NCI-H2227 treated with DMSO at 0.1 percent for 48 hours (cell line): ENCODE data around the gene PDPR.
A peak's percentile ranks its signal among the peaks of the same experiment; 100 is the strongest.
"Not testable (repeated sequence)": the region's sequence is repeated elsewhere in the genome, so short reads cannot be mapped to it uniquely, and the experiment has no call there.

Source experiments
- DNase-seq: peaks from one replicate; lab custom pipeline; 2025; lab: John Stamatoyannopoulos, UW

The PDPR gene

GRCh38 chr16:70113982-70114826, at the start of gene PDPR:
Gene PDPR (plus strand): TSS chr16:70114332. CDS start chr16:70120493, 6,161 bp downstream.
- DNase-seq = peak; percentile 53

GRCh38 chr16:70064841-70065370, 49.2 kb upstream of the PDPR start:
- not testable (repeated sequence) for DNase-seq

GRCh38 chr16:70065376-70065745, 48.8 kb upstream of the PDPR start:
- not testable (repeated sequence) for DNase-seq

- peak; percentile 28 for DNase-seq
Measured at GRCh38 chr16:70065746-70066658, 48.1 kb upstream of the PDPR start.

GRCh38 chr16:70066751-70067150, 47.4 kb upstream of the PDPR start:
- DNase-seq = not testable (repeated sequence)

GRCh38 chr16:70079081-70079480, 35.1 kb upstream of the PDPR start:
- DNase-seq = not testable (repeated sequence)

GRCh38 chr16:70081219-70081618, 32.9 kb upstream of the PDPR start:
- DNase-seq = not testable (repeated sequence)

GRCh38 chr16:70083931-70084330, 30.2 kb upstream of the PDPR start:
- not testable (repeated sequence) for DNase-seq

GRCh38 chr16:70088160-70088559, 26.0 kb upstream of the PDPR start:
- DNase-seq = not testable (repeated sequence)

GRCh38 chr16:70088877-70089276, 25.3 kb upstream of the PDPR start:
- DNase-seq = not testable (repeated sequence)

- DNase-seq = not testable (repeated sequence)
Measured at GRCh38 chr16:70089289-70089688, 24.8 kb upstream of the PDPR start.

GRCh38 chr16:70091104-70091503, 23.0 kb upstream of the PDPR start:
- DNase-seq = not testable (repeated sequence)

- DNase-seq = not testable (repeated sequence)
Measured at GRCh38 chr16:70094096-70094495, 20.0 kb upstream of the PDPR start.

- DNase-seq = not testable (repeated sequence)
Measured at GRCh38 chr16:70109583-70110279, 4.4 kb upstream of the PDPR start.

GRCh38 chr16:70112162-70112561, 2.0 kb upstream of the PDPR start:
- not testable (repeated sequence) for DNase-seq

GRCh38 chr16:70113599-70113981, 542 bp upstream of the PDPR start:
- not testable (repeated sequence) for DNase-seq

- DNase-seq = not testable (repeated sequence)
Measured at GRCh38 chr16:70118354-70118753, 4.2 kb downstream of the PDPR start.

GRCh38 chr16:70118776-70119175, 4.6 kb downstream of the PDPR start:
- DNase-seq = not testable (repeated sequence)

GRCh38 chr16:70120398-70120797, 6.3 kb downstream of the PDPR start:
- not testable (repeated sequence) for DNase-seq

- not testable (repeated sequence) for DNase-seq
Measured at GRCh38 chr16:70123822-70124221, 9.7 kb downstream of the PDPR start.

GRCh38 chr16:70126226-70126625, 12.1 kb downstream of the PDPR start:
- DNase-seq = not testable (repeated sequence)

GRCh38 chr16:70127706-70128105, 13.6 kb downstream of the PDPR start:
- not testable (repeated sequence) for DNase-seq
